Adipocyte (in vitro differentiated cells): ENCODE results near the gene FAM180A.
"Not testable (repeated sequence)": the region's sequence is repeated elsewhere in the genome, so short reads cannot be mapped to it uniquely, and the experiment has no call there.

Experiments used
- DNase-seq: peaks from one replicate; pipeline ENCODE4 v3.0.0-alpha.2; 2015; ENCODE audit warnings: low read depth
- H3K27me3 ChIP-seq: replicated peaks from 2 replicates; pipeline ENCODE4 v1.7.0; 2013; ENCODE audit warnings: mild to moderate bottlenecking, low read length, moderate library complexity; ENCODE audit not compliant: control insufficient read depth, insufficient read depth
- H3K36me3 ChIP-seq: 2 replicates; pipeline ENCODE4 v1.7.0; 2013; ENCODE audit warnings: low read length, mild to moderate bottlenecking, moderate library complexity; ENCODE audit not compliant: control insufficient read depth, insufficient read depth, severe bottlenecking
- H3K4me1 ChIP-seq: 2 replicates; pipeline ENCODE4 v1.7.0; 2013; ENCODE audit warnings: mild to moderate bottlenecking, low read length, moderate library complexity; ENCODE audit not compliant: control insufficient read depth, insufficient read depth
- H3K4me3 ChIP-seq: 2 replicates; pipeline ENCODE4 v1.7.0; 2013; ENCODE audit warnings: mild to moderate bottlenecking, low read length, moderate library complexity
- H3K9ac ChIP-seq: 2 replicates; pipeline ENCODE4 v1.7.0; 2013; ENCODE audit warnings: mild to moderate bottlenecking, low read length, moderate library complexity
- H3K9me3 ChIP-seq: 2 replicates; pipeline ENCODE4 v1.7.0; 2013; ENCODE audit warnings: mild to moderate bottlenecking, low read length, moderate library complexity; ENCODE audit not compliant: control insufficient read depth

The FAM180A gene

GRCh38 chr7:135692606-135693005 is 56.0 kb downstream of the FAM180A start:
- not testable (repeated sequence) for H3K9ac ChIP-seq, H3K4me1 ChIP-seq, H3K4me3 ChIP-seq, DNase-seq, H3K27me3 ChIP-seq, H3K9me3 ChIP-seq
- peaks cover 12% of the 10 kb centered on the region for H3K36me3 ChIP-seq

- Histone ChIP-seq H3K27me3 (no peaks in the 10 kb centered on the region), H3K9me3 (no peaks in the 10 kb centered on the region), H3K36me3 (peaks cover 17% of the 10 kb centered on the region), H3K4me1 (peaks cover 3% of the 10 kb centered on the region), H3K9ac (no peak overlapping the region), H3K4me3 (no peak overlapping the region)
- no peak for DNase-seq
Observed at GRCh38 chr7:135692055-135692454, 56.6 kb downstream of the FAM180A start.

- Histone ChIP-seq H3K9me3 (no peaks in the 10 kb centered on the region), H3K27me3 (no peaks in the 10 kb centered on the region), H3K9ac (no peak overlapping the region), H3K4me3 (no peak overlapping the region), H3K4me1 (peaks cover 3% of the 10 kb centered on the region), H3K36me3 (peaks cover 18% of the 10 kb centered on the region)
- peak; percentile 55 for DNase-seq
Observed at GRCh38 chr7:135690566-135690965, 58.0 kb downstream of the FAM180A start.

GRCh38 chr7:135687466-135687865 is 61.1 kb downstream of the FAM180A start:
- H3K36me3 ChIP-seq, result peaks cover 12% of the 10 kb centered on the region

GRCh38 chr7:135685306-135686084 is 63.1 kb downstream of the FAM180A start:
- Histone ChIP-seq H3K36me3 (peaks cover 13% of the 10 kb centered on the region), H3K9ac (no peak overlapping the region), H3K4me1 (peaks cover 11% of the 10 kb centered on the region), H3K9me3 (no peaks in the 10 kb centered on the region), H3K4me3 (no peak overlapping the region), H3K27me3 (no peaks in the 10 kb centered on the region)
- peak; percentile 24 for DNase-seq

More at GRCh38 chr7:135687466-135687865, 61.1 kb downstream of the FAM180A start:
- Histone ChIP-seq H3K4me1 (peaks cover 12% of the 10 kb centered on the region), H3K4me3 (no peak overlapping the region), H3K9ac (no peak overlapping the region), H3K27me3 (no peaks in the 10 kb centered on the region), H3K9me3 (no peaks in the 10 kb centered on the region)
- no peak for DNase-seq

- H3K4me1 ChIP-seq, result peaks cover 9% of the 10 kb centered on the region
- no peak for DNase-seq
- H3K9ac ChIP-seq, result no peak overlapping the region
- H3K27me3 ChIP-seq, result no peaks in the 10 kb centered on the region
- H3K4me3 ChIP-seq, result no peak overlapping the region
- H3K9me3 ChIP-seq, result no peaks in the 10 kb centered on the region
- peaks cover 13% of the 10 kb centered on the region for H3K36me3 ChIP-seq
Observed at GRCh38 chr7:135684699-135685098, 63.9 kb downstream of the FAM180A start.

- H3K27me3 ChIP-seq, result no peaks in the 10 kb centered on the region
- no peaks in the 10 kb centered on the region for H3K9me3 ChIP-seq
- H3K4me3 ChIP-seq, result no peak overlapping the region
Observed at GRCh38 chr7:135684136-135684535, 64.5 kb downstream of the FAM180A start.

GRCh38 chr7:135683609-135684008 is 65.0 kb downstream of the FAM180A start:
- no peaks in the 10 kb centered on the region for H3K9me3 ChIP-seq
- peaks cover 15% of the 10 kb centered on the region for H3K4me1 ChIP-seq
- H3K36me3 ChIP-seq, result peaks cover 13% of the 10 kb centered on the region
- H3K4me3 ChIP-seq, result no peak overlapping the region
- no peak overlapping the region for H3K9ac ChIP-seq
- no peak for DNase-seq
- H3K27me3 ChIP-seq, result no peaks in the 10 kb centered on the region

More at GRCh38 chr7:135684136-135684535, 64.5 kb downstream of the FAM180A start:
- peaks cover 10% of the 10 kb centered on the region for H3K4me1 ChIP-seq
- peaks cover 13% of the 10 kb centered on the region for H3K36me3 ChIP-seq
- no peak overlapping the region for H3K9ac ChIP-seq
- peak; percentile 27 for DNase-seq

- Histone ChIP-seq H3K9ac (no peak overlapping the region), H3K36me3 (peaks cover 9% of the 10 kb centered on the region), H3K27me3 (no peaks in the 10 kb centered on the region), H3K4me3 (no peak overlapping the region), H3K9me3 (no peaks in the 10 kb centered on the region), H3K4me1 (peaks cover 18% of the 10 kb centered on the region)
- DNase-seq, result no peak
Observed at GRCh38 chr7:135682191-135682590, 66.4 kb downstream of the FAM180A start.

GRCh38 chr7:135681762-135682161 is 66.9 kb downstream of the FAM180A start:
- Histone ChIP-seq H3K4me3 (no peak overlapping the region), H3K36me3 (peaks cover 8% of the 10 kb centered on the region), H3K27me3 (no peaks in the 10 kb centered on the region), H3K4me1 (peaks cover 18% of the 10 kb centered on the region), H3K9ac (no peak overlapping the region), H3K9me3 (no peaks in the 10 kb centered on the region)
- DNase-seq, result no peak
